Measurements from ENCODE around the gene BRSK1.

The BRSK1 gene

GRCh38 chr19:55261671-55262126 is 22.1 kb upstream of the BRSK1 start:
- Histone ChIP-seq H3K9me3 (ENCODE audit: control insufficient read depth in 1 of 2, low read length in 2 of 2) (no peaks in the 10 kb centered on the region), H3K27ac (ENCODE audit: low read depth, low read length) (no peak overlapping the region), H3K4me1 (ENCODE audit: control insufficient read depth in 1 of 2, insufficient read depth in 2 of 2, low read length in 2 of 2) (peaks cover 8 to 16% of the 10 kb centered on the region in 2 donors), H3K36me3 (ENCODE audit: control insufficient read depth in 1 of 2, insufficient read depth in 2 of 2, low read length in 2 of 2) (peaks cover 0 to 5% of the 10 kb centered on the region in 2 donors), H3K9ac (ENCODE audit: low read depth in 1 of 2, low read length in 2 of 2) (no peak overlapping the region), H3K4me3 (ENCODE audit: low read depth in 1 of 2, low read length in 2 of 2) (no peak overlapping the region), H3K27me3 (ENCODE audit: control insufficient read depth in 1 of 2, insufficient read depth in 2 of 2, low read length in 2 of 2) (no peaks in the 10 kb centered on the region)

DNA sequence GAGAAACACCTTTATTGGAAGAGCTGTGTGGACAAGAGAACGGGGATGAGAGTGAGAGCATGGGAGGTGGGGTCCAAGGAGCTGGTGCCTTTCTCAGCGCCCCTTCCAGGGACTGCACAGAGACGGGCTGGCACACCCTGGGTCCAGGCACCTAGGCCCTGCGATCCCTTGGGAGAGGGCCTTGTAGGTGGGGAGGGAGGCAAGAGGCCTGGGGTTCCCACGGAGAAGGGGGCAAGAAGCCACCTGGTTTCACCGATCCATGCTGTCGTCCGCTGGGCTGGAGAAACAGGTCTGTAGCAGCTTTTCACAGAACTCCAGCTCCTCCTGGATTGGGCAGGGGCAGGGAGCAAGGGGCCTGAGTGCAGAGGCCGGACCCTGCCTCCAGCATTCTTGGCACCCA is 21.4 kb upstream of the BRSK1 start:
- no peaks in the 10 kb centered on the region for H3K9me3 ChIP-seq (ENCODE audit: control insufficient read depth in 1 of 2, low read length in 2 of 2)
- H3K27ac ChIP-seq (ENCODE audit: low read depth, low read length) = no peak overlapping the region
- peaks cover 0 to 5% of the 10 kb centered on the region in 2 donors for H3K36me3 ChIP-seq (ENCODE audit: control insufficient read depth in 1 of 2, insufficient read depth in 2 of 2, low read length in 2 of 2)
- no peaks in the 10 kb centered on the region for H3K27me3 ChIP-seq (ENCODE audit: control insufficient read depth in 1 of 2, insufficient read depth in 2 of 2, low read length in 2 of 2)
- no peak overlapping the region for H3K9ac ChIP-seq (ENCODE audit: low read depth in 1 of 2, low read length in 2 of 2)
- no peak overlapping the region for H3K4me3 ChIP-seq (ENCODE audit: low read depth in 1 of 2, low read length in 2 of 2)
- peaks cover 1 to 10% of the 10 kb centered on the region in 2 donors for H3K4me1 ChIP-seq (ENCODE audit: control insufficient read depth in 1 of 2, insufficient read depth in 2 of 2, low read length in 2 of 2)

- Histone ChIP-seq H3K27ac (ENCODE audit: low read depth, low read length) (no peak overlapping the region), H3K4me1 (ENCODE audit: control insufficient read depth in 1 of 2, insufficient read depth in 2 of 2, low read length in 2 of 2) (peaks cover 0 to 5% of the 10 kb centered on the region in 2 donors)
Observed at GRCh38 chr19:55264531-55264930, 19.3 kb upstream of the BRSK1 start.

DNA sequence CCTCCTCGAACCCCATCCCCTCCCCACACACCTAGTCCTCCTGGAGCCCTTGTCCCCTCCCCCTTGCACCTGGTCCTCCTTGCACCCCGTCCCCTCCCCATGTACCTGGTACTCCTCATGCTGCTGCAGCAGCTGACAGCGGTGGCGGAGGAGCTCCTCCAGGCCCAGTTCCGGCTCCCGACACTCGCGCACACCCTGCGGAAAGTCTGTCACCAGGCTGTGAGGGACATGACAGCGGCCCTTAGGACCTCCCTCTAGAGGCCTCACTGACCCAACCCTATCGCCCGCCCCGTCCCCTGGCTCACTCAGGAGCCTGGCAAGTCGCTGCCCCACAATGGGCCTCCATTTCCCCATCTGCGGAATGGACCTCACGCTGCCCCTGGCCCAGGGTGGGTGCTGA is 18.6 kb upstream of the BRSK1 start:
- no peaks in the 10 kb centered on the region for H3K4me1 ChIP-seq (ENCODE audit: control insufficient read depth in 1 of 2, insufficient read depth in 2 of 2, low read length in 2 of 2)
- peaks cover 0 to 12% of the 10 kb centered on the region in 2 donors for H3K36me3 ChIP-seq (ENCODE audit: control insufficient read depth in 1 of 2, insufficient read depth in 2 of 2, low read length in 2 of 2)
- no peaks in the 10 kb centered on the region for H3K9me3 ChIP-seq (ENCODE audit: control insufficient read depth in 1 of 2, low read length in 2 of 2)
- H3K9ac ChIP-seq (ENCODE audit: low read depth in 1 of 2, low read length in 2 of 2) = no peak overlapping the region
- no peak overlapping the region for H3K4me3 ChIP-seq (ENCODE audit: low read depth in 1 of 2, low read length in 2 of 2)
- H3K27ac ChIP-seq (ENCODE audit: low read depth, low read length) = no peak overlapping the region
- H3K27me3 ChIP-seq (ENCODE audit: control insufficient read depth in 1 of 2, insufficient read depth in 2 of 2, low read length in 2 of 2) = no peaks in the 10 kb centered on the region

More at GRCh38 chr19:55264531-55264930, 19.3 kb upstream of the BRSK1 start:
- peaks cover 0 to 5% of the 10 kb centered on the region in 2 donors for H3K36me3 ChIP-seq (ENCODE audit: control insufficient read depth in 1 of 2, insufficient read depth in 2 of 2, low read length in 2 of 2)
- no peaks in the 10 kb centered on the region for H3K9me3 ChIP-seq (ENCODE audit: control insufficient read depth in 1 of 2, low read length in 2 of 2)
- H3K27me3 ChIP-seq (ENCODE audit: control insufficient read depth in 1 of 2, insufficient read depth in 2 of 2, low read length in 2 of 2) = no peaks in the 10 kb centered on the region
- no peak overlapping the region for H3K9ac ChIP-seq (ENCODE audit: low read depth in 1 of 2, low read length in 2 of 2)
- no peak overlapping the region for H3K4me3 ChIP-seq (ENCODE audit: low read depth in 1 of 2, low read length in 2 of 2)

- H3K4me3 ChIP-seq (ENCODE audit: low read depth in 1 of 2, low read length in 2 of 2) = no peak overlapping the region
- peaks cover 0 to 16% of the 10 kb centered on the region in 2 donors for H3K36me3 ChIP-seq (ENCODE audit: control insufficient read depth in 1 of 2, insufficient read depth in 2 of 2, low read length in 2 of 2)
Observed at GRCh38 chr19:55265723-55266386, 17.9 kb upstream of the BRSK1 start.

DNA sequence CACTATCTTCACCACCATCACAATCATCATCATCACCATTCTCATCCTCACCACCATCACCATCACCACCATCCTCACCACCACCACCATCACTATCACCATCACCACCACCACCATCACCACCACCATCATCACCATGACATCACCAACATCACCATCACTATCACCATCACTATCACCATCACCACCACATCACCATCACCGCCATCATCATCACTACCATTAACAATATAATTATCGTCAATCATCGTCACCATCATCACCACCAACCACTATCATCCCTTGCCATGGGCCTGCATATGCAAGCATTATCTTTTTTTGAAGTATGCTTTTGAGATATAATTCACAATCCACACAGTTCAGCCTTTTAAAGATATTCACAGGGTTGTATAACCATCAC is 17.4 kb upstream of the BRSK1 start:
- H3K27ac ChIP-seq (ENCODE audit: low read depth, low read length) = no peak overlapping the region
- no peaks in the 10 kb centered on the region for H3K4me1 ChIP-seq (ENCODE audit: control insufficient read depth in 1 of 2, insufficient read depth in 2 of 2, low read length in 2 of 2)
- no peak overlapping the region for H3K4me3 ChIP-seq (ENCODE audit: low read depth in 1 of 2, low read length in 2 of 2)
- no peak overlapping the region for H3K9ac ChIP-seq (ENCODE audit: low read depth in 1 of 2, low read length in 2 of 2)
- no peaks in the 10 kb centered on the region for H3K27me3 ChIP-seq (ENCODE audit: control insufficient read depth in 1 of 2, insufficient read depth in 2 of 2, low read length in 2 of 2)
- H3K9me3 ChIP-seq (ENCODE audit: control insufficient read depth in 1 of 2, low read length in 2 of 2) = no peaks in the 10 kb centered on the region
- peaks cover 0 to 19% of the 10 kb centered on the region in 2 donors for H3K36me3 ChIP-seq (ENCODE audit: control insufficient read depth in 1 of 2, insufficient read depth in 2 of 2, low read length in 2 of 2)

More at GRCh38 chr19:55265723-55266386, 17.9 kb upstream of the BRSK1 start:
- Histone ChIP-seq H3K4me1 (ENCODE audit: control insufficient read depth in 1 of 2, insufficient read depth in 2 of 2, low read length in 2 of 2) (no peaks in the 10 kb centered on the region), H3K27me3 (ENCODE audit: control insufficient read depth in 1 of 2, insufficient read depth in 2 of 2, low read length in 2 of 2) (no peaks in the 10 kb centered on the region), H3K9me3 (ENCODE audit: control insufficient read depth in 1 of 2, low read length in 2 of 2) (no peaks in the 10 kb centered on the region), H3K9ac (ENCODE audit: low read depth in 1 of 2, low read length in 2 of 2) (no peak overlapping the region), H3K27ac (ENCODE audit: low read depth, low read length) (no peak overlapping the region)

GRCh38 chr19:55266840-55267239 is 17.0 kb upstream of the BRSK1 start:
- no peak overlapping the region for H3K4me3 ChIP-seq (ENCODE audit: low read depth in 1 of 2, low read length in 2 of 2)
- no peaks in the 10 kb centered on the region for H3K4me1 ChIP-seq (ENCODE audit: control insufficient read depth in 1 of 2, insufficient read depth in 2 of 2, low read length in 2 of 2)
- H3K9ac ChIP-seq (ENCODE audit: low read depth in 1 of 2, low read length in 2 of 2) = no peak overlapping the region
- H3K27me3 ChIP-seq (ENCODE audit: control insufficient read depth in 1 of 2, insufficient read depth in 2 of 2, low read length in 2 of 2) = no peaks in the 10 kb centered on the region
- peaks cover 0 to 20% of the 10 kb centered on the region in 2 donors for H3K36me3 ChIP-seq (ENCODE audit: control insufficient read depth in 1 of 2, insufficient read depth in 2 of 2, low read length in 2 of 2)
- H3K27ac ChIP-seq (ENCODE audit: low read depth, low read length) = no peak overlapping the region
- no peaks in the 10 kb centered on the region for H3K9me3 ChIP-seq (ENCODE audit: control insufficient read depth in 1 of 2, low read length in 2 of 2)

- no peak overlapping the region for H3K4me3 ChIP-seq (ENCODE audit: low read depth in 1 of 2, low read length in 2 of 2)
- no peaks in the 10 kb centered on the region for H3K27me3 ChIP-seq (ENCODE audit: control insufficient read depth in 1 of 2, insufficient read depth in 2 of 2, low read length in 2 of 2)
- H3K27ac ChIP-seq (ENCODE audit: low read depth, low read length) = no peak overlapping the region
- no peaks in the 10 kb centered on the region for H3K4me1 ChIP-seq (ENCODE audit: control insufficient read depth in 1 of 2, insufficient read depth in 2 of 2, low read length in 2 of 2)
- peaks cover 0 to 36% of the 10 kb centered on the region in 2 donors for H3K36me3 ChIP-seq (ENCODE audit: control insufficient read depth in 1 of 2, insufficient read depth in 2 of 2, low read length in 2 of 2)
- no peaks in the 10 kb centered on the region for H3K9me3 ChIP-seq (ENCODE audit: control insufficient read depth in 1 of 2, low read length in 2 of 2)
- no peak overlapping the region for H3K9ac ChIP-seq (ENCODE audit: low read depth in 1 of 2, low read length in 2 of 2)
Observed at GRCh38 chr19:55269299-55269698, 14.5 kb upstream of the BRSK1 start.

DNA sequence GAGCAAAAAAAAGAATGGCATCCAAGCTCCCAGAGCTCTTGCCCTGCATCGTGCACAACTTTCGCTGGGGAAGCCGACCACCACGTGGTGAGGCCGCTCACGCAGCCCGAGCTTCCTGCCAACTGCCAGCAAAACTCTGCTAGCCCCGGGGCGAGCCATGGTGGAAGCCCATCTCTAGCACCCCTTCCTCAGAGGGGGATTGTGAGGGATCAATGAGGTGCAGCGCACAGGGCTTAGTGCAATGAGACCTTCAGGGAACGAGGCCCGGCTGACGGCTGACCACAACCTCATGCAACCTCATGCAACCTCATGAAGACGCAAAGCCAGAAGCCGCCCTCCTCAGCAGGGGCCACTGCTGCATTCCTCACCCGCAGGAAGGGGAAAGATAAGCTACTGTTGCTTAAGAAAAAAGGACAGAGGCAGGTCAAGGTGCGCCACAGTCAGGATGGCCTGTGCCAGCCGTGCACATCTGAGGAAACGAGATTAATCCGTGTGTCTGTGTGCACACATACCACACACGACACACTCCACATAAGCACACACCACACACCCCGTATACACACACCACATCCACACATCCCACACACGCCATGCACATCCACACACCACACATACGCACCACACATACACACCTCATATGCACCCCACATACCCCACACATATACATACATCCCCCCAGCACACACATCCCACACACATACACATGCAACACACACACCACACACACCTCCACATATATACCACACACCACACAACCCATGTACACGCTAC is 13.4 kb upstream of the BRSK1 start:
- H3K27ac ChIP-seq (ENCODE audit: low read depth, low read length) = no peak overlapping the region
- no peaks in the 10 kb centered on the region for H3K9me3 ChIP-seq (ENCODE audit: control insufficient read depth in 1 of 2, low read length in 2 of 2)
- no peaks in the 10 kb centered on the region for H3K4me1 ChIP-seq (ENCODE audit: control insufficient read depth in 1 of 2, insufficient read depth in 2 of 2, low read length in 2 of 2)
- H3K9ac ChIP-seq (ENCODE audit: low read depth in 1 of 2, low read length in 2 of 2) = no peak overlapping the region
- no peaks in the 10 kb centered on the region for H3K27me3 ChIP-seq (ENCODE audit: control insufficient read depth in 1 of 2, insufficient read depth in 2 of 2, low read length in 2 of 2)
- H3K4me3 ChIP-seq (ENCODE audit: low read depth in 1 of 2, low read length in 2 of 2) = no peak overlapping the region
- peaks cover 0 to 40% of the 10 kb centered on the region in 2 donors for H3K36me3 ChIP-seq (ENCODE audit: control insufficient read depth in 1 of 2, insufficient read depth in 2 of 2, low read length in 2 of 2)

GRCh38 chr19:55272142-55272541 is 11.7 kb upstream of the BRSK1 start:
- H3K4me1 ChIP-seq (ENCODE audit: control insufficient read depth in 1 of 2, insufficient read depth in 2 of 2, low read length in 2 of 2) = peaks cover 7 to 11% of the 10 kb centered on the region in 2 donors
- H3K9me3 ChIP-seq (ENCODE audit: control insufficient read depth in 1 of 2, low read length in 2 of 2) = no peaks in the 10 kb centered on the region
- H3K9ac ChIP-seq (ENCODE audit: low read depth in 1 of 2, low read length in 2 of 2) = no peak overlapping the region
- peaks cover 0 to 44% of the 10 kb centered on the region in 2 donors for H3K36me3 ChIP-seq (ENCODE audit: control insufficient read depth in 1 of 2, insufficient read depth in 2 of 2, low read length in 2 of 2)
- H3K27me3 ChIP-seq (ENCODE audit: control insufficient read depth in 1 of 2, insufficient read depth in 2 of 2, low read length in 2 of 2) = no peaks in the 10 kb centered on the region
- no peak overlapping the region for H3K4me3 ChIP-seq (ENCODE audit: low read depth in 1 of 2, low read length in 2 of 2)
- no peak overlapping the region for H3K27ac ChIP-seq (ENCODE audit: low read depth, low read length)
